Nephron progenitor cell (in vitro differentiated cells): Measurements from ENCODE around the gene ZFP28.

Experiments
- DNase-seq: peaks from one replicate; pipeline ENCODE4 v3.0.0; 2021
- H3K27ac Mint-ChIP-seq: 2 replicates; pipeline ENCODE4 v1.8.0; 2021; ENCODE audit warnings: mild to moderate bottlenecking, moderate library complexity, mixed read lengths
- H3K27me3 Mint-ChIP-seq: 2 replicates; pipeline ENCODE4 v1.8.0; 2021; ENCODE audit warnings: mild to moderate bottlenecking, low read depth, mixed read lengths; ENCODE audit not compliant: poor library complexity
- H3K36me3 Mint-ChIP-seq: 2 replicates; pipeline ENCODE4 v1.8.0; 2021; ENCODE audit warnings: low read depth, mixed read lengths
- H3K4me1 Mint-ChIP-seq: 2 replicates; pipeline ENCODE4 v1.8.0; 2021; ENCODE audit warnings: mixed read lengths
- H3K4me3 Mint-ChIP-seq: 2 replicates; pipeline ENCODE4 v1.8.0; 2021; ENCODE audit warnings: mild to moderate bottlenecking, moderate library complexity, mixed read lengths
- H3K9me3 Mint-ChIP-seq: 2 replicates; pipeline ENCODE4 v1.8.0; 2021; ENCODE audit warnings: mild to moderate bottlenecking, moderate library complexity, mixed read lengths
- CTCF ChIP-seq: fragments of 200-600 bp; sonication (generic); IDR thresholded peaks from 2 replicates; pipeline ENCODE4 v1.5.0; 2021; ENCODE audit warnings: antibody characterized with exemption

The ZFP28 gene

GRCh38 chr19:56525214-56525860, 13.4 kb upstream of the ZFP28 start:
- H3K27ac Mint-ChIP-seq, result no peak overlapping the region
- no peak for DNase-seq
- H3K4me1 Mint-ChIP-seq, result no peaks in the 10 kb centered on the region
- peaks cover 5% of the 10 kb centered on the region for H3K36me3 Mint-ChIP-seq
- no peak for TF ChIP-seq CTCF
- peaks cover 4% of the 10 kb centered on the region for H3K27me3 Mint-ChIP-seq
- no peak overlapping the region for H3K4me3 Mint-ChIP-seq
- H3K9me3 Mint-ChIP-seq, result peaks cover 95% of the 10 kb centered on the region

GRCh38 chr19:56537442-56537841, 1.3 kb upstream of the ZFP28 start:
- H3K4me1 Mint-ChIP-seq, result no peaks in the 10 kb centered on the region
- H3K4me3 Mint-ChIP-seq, result peak overlapping the region; percentile 84
- TF ChIP-seq CTCF, result no peak
- DNase-seq, result no peak
- peaks cover 40% of the 10 kb centered on the region for H3K36me3 Mint-ChIP-seq
- H3K27ac Mint-ChIP-seq, result no peak overlapping the region
- H3K27me3 Mint-ChIP-seq, result no peaks in the 10 kb centered on the region
- peaks cover 91% of the 10 kb centered on the region for H3K9me3 Mint-ChIP-seq

GRCh38 chr19:56538254-56538760, 441 bp upstream of the ZFP28 start:
- DNase-seq, result peak; percentile 79
- H3K27ac Mint-ChIP-seq, result peak overlapping the region; percentile 91
- no peak for TF ChIP-seq CTCF
- peaks cover 90% of the 10 kb centered on the region for H3K9me3 Mint-ChIP-seq
- peaks cover 48% of the 10 kb centered on the region for H3K36me3 Mint-ChIP-seq
- no peaks in the 10 kb centered on the region for H3K27me3 Mint-ChIP-seq
- H3K4me1 Mint-ChIP-seq, result no peaks in the 10 kb centered on the region
- peak overlapping the region; percentile 84 for H3K4me3 Mint-ChIP-seq

- no peaks in the 10 kb centered on the region for H3K27me3 Mint-ChIP-seq
- H3K9me3 Mint-ChIP-seq, result peaks cover 92% of the 10 kb centered on the region
- H3K36me3 Mint-ChIP-seq, result peaks cover 84% of the 10 kb centered on the region
- H3K4me3 Mint-ChIP-seq, result no peak overlapping the region
- H3K27ac Mint-ChIP-seq, result no peak overlapping the region
- no peak for DNase-seq
- no peaks in the 10 kb centered on the region for H3K4me1 Mint-ChIP-seq
- no peak for TF ChIP-seq CTCF
These were observed 5.0 kb downstream of the ZFP28 start for GRCh38 chr19:56543776-56544175.

- no peaks in the 10 kb centered on the region for H3K4me1 Mint-ChIP-seq
- H3K4me3 Mint-ChIP-seq, result no peak overlapping the region
- no peaks in the 10 kb centered on the region for H3K27me3 Mint-ChIP-seq
- TF ChIP-seq CTCF, result no peak
- no peak overlapping the region for H3K27ac Mint-ChIP-seq
- H3K36me3 Mint-ChIP-seq, result peaks cover 86% of the 10 kb centered on the region
- peaks cover 85% of the 10 kb centered on the region for H3K9me3 Mint-ChIP-seq
- DNase-seq, result no peak
These were observed 8.8 kb downstream of the ZFP28 start for GRCh38 chr19:56547535-56547934.

GRCh38 chr19:56554272-56554869, 15.6 kb downstream of the ZFP28 start:
- no peak for DNase-seq

More at GRCh38 chr19:56554272-56554869, 15.6 kb downstream of the ZFP28 start:
- peaks cover 84% of the 10 kb centered on the region for H3K9me3 Mint-ChIP-seq
- no peaks in the 10 kb centered on the region for H3K27me3 Mint-ChIP-seq
- peaks cover 71% of the 10 kb centered on the region for H3K36me3 Mint-ChIP-seq
- H3K27ac Mint-ChIP-seq, result no peak overlapping the region
- TF ChIP-seq CTCF, result no peak
- H3K4me3 Mint-ChIP-seq, result no peak overlapping the region
- H3K4me1 Mint-ChIP-seq, result no peaks in the 10 kb centered on the region
